HG02885 (cell line): ENCODE results near the gene TUBB.
"Not testable (repeated sequence)": the region's sequence is repeated elsewhere in the genome, so short reads cannot be mapped to it uniquely, and the experiment has no call there.

ENCODE experiments used
- ATAC-seq: cut with Tn5 transposase; IDR thresholded peaks from one replicate; pipeline ENCODE4 v1.9.1; 2021; ENCODE audit warnings: mild to moderate bottlenecking; ENCODE audit not compliant: unreplicated experiment, poor library complexity

The TUBB gene

GRCh38 chr6:30756405-30757003, 36.4 kb downstream of the TUBB start:
- ATAC-seq, result not testable (repeated sequence)

GRCh38 chr6:30757261-30757904, 37.2 kb downstream of the TUBB start:
- ATAC-seq, result no peak

- ATAC-seq, result no peak
These were observed 39.6 kb downstream of the TUBB start for GRCh38 chr6:30759575-30760239.

GRCh38 chr6:30760549-30760948, 40.4 kb downstream of the TUBB start:
- ATAC-seq, result no peak

- no peak for ATAC-seq
These were observed 41.8 kb downstream of the TUBB start for GRCh38 chr6:30761791-30762429.

GRCh38 chr6:30763155-30763617, 43.0 kb downstream of the TUBB start:
- ATAC-seq, result no peak

GRCh38 chr6:30763618-30764489, 43.7 kb downstream of the TUBB start:
- ATAC-seq, result no peak

GRCh38 chr6:30764490-30765043, 44.4 kb downstream of the TUBB start:
- ATAC-seq, result not testable (repeated sequence)

- not testable (repeated sequence) for ATAC-seq
These were observed 45.3 kb downstream of the TUBB start for GRCh38 chr6:30765495-30765894.

- no peak for ATAC-seq
These were observed 46.5 kb downstream of the TUBB start for GRCh38 chr6:30766461-30767157.

- peak; percentile 44 for ATAC-seq
These were observed 47.2 kb downstream of the TUBB start for GRCh38 chr6:30767158-30767943.

GRCh38 chr6:30767944-30768301, 47.8 kb downstream of the TUBB start:
- no peak for ATAC-seq

GRCh38 chr6:30768634-30769087, 48.5 kb downstream of the TUBB start:
- ATAC-seq, result no peak

- no peak for ATAC-seq
These were observed 49.1 kb downstream of the TUBB start for GRCh38 chr6:30769088-30769852.

GRCh38 chr6:30769853-30770524, 49.8 kb downstream of the TUBB start:
- ATAC-seq, result no peak

- no peak for ATAC-seq
These were observed 50.4 kb downstream of the TUBB start for GRCh38 chr6:30770592-30770991.

GRCh38 chr6:30774701-30775100, 54.5 kb downstream of the TUBB start:
- no peak for ATAC-seq
